HepG2 (cell line): Measurements from ENCODE around the gene SNX30. TPM values are rescaled to one million over a fixed set of nuclear protein-coding genes. Genes with fewer than 3 reads are reported as not detected.

Experiments used
- ATAC-seq: fragments of 200-7000 bp; cut with Tn5 transposase; 3 replicates; pipeline ENCODE4 v1.9.1; 2020; ENCODE audit warnings: mild to moderate bottlenecking, moderate library complexity
- BruUV-seq: library from RNA; stranded (reverse); fragments of 400-500 nt; replicated peaks from 2 replicates; lab custom pipeline; 2021; lab: Mats Ljungman, UMichigan
- CTCF ChIA-PET: fragments of 300-600 bp; formaldehyde crosslinking; extraction: SDS; loops from one replicate; lab custom pipeline; 2021; ENCODE audit warnings: low total read pairs, inconsistent platforms, low intra/inter-chr PET ratio; lab: Yijun Ruan, JAX
- POLR2A ChIA-PET: fragments of 350-600 bp; sonication (Branson Sonifier 250); formaldehyde crosslinking; loops from one replicate; lab custom pipeline; 2020; ENCODE audit warnings: antibody characterized with exemption, inconsistent platforms; lab: Yijun Ruan, JAX
- DNase-seq: peaks from one replicate; pipeline ENCODE4 v3.0.0-alpha.2; 2015; ENCODE audit warnings: low spot score
- FAIRE-seq: peaks from 3 replicates; lab custom pipeline; 2011; peaks lifted over from hg19 to GRCh38; lab: Jason Lieb, UNC
- H2AFZ ChIP-seq: one replicate; pipeline ENCODE4 v1.6.1; 2011; ENCODE audit warnings: low read length, inconsistent platforms
- H3K27ac ChIP-seq: fragments of 300-600 bp; 3 replicates; pipeline ENCODE4 v1.8.0; 2011; ENCODE audit warnings: mixed run types, mild to moderate bottlenecking, mixed read lengths, low read length, inconsistent platforms; ENCODE audit not compliant: insufficient read depth; ENCODE audit errors: extremely low read length
- H3K27me3 ChIP-seq, 2 experiments: fragments of 200-600 bp in 1 of 2; 2 replicates in 1 of 2; 3 replicates in 1 of 2; pipeline versions ENCODE4 v1.6.0 to v1.8.0; 2011; ENCODE audit warnings: low read length in 2 of 2, mild to moderate bottlenecking in 2 of 2, moderate library complexity in 2 of 2, inconsistent platforms in 1 of 2; ENCODE audit not compliant: insufficient read depth in 2 of 2, control insufficient read depth in 1 of 2
- H3K36me3 ChIP-seq, 2 experiments: fragments of 200-600 bp in 1 of 2; replicated peaks in 1 of 2; 2 replicates in 1 of 2; 3 replicates in 1 of 2; pipeline versions ENCODE4 v1.5.1 to v1.8.0; 2011; ENCODE audit warnings: low read length in 2 of 2, inconsistent platforms in 1 of 2; ENCODE audit not compliant: insufficient read depth in 2 of 2, control insufficient read depth in 1 of 2
- H3K4me1 ChIP-seq: 2 replicates; pipeline ENCODE4 v1.5.1; 2012; ENCODE audit warnings: low read length, inconsistent platforms; ENCODE audit not compliant: insufficient read depth
- H3K4me2 ChIP-seq: 2 replicates; pipeline ENCODE4 v1.6.0; 2011; ENCODE audit warnings: low read depth, low read length, inconsistent platforms
- H3K4me3 ChIP-seq, 3 experiments: fragments of 200-600 bp in 1 of 3; sonication (generic), shearing (Covaris generic) in 1 of 3; replicated peaks in 1 of 3; 2 replicates each; pipeline ENCODE4 v1.5.1; 2011 to 2016; ENCODE audit warnings: low read length in 3 of 3, inconsistent platforms in 2 of 3, low read depth in 2 of 3, mild to moderate bottlenecking in 2 of 3, control low read depth in 1 of 3, mixed read lengths in 1 of 3; ENCODE audit not compliant: insufficient read depth in 1 of 3
- H3K79me2 ChIP-seq: one replicate; pipeline ENCODE4 v1.6.1; 2011; ENCODE audit warnings: low read length, inconsistent platforms; ENCODE audit not compliant: insufficient read depth
- H3K9ac ChIP-seq: 2 replicates; pipeline ENCODE4 v1.6.0; 2011; ENCODE audit warnings: mild to moderate bottlenecking, low read depth, low read length, inconsistent platforms; ENCODE audit not compliant: insufficient read depth
- H3K9me3 ChIP-seq: 2 replicates; pipeline ENCODE4 v1.5.1; 2012; ENCODE audit warnings: mild to moderate bottlenecking, low read length
- H4K20me1 ChIP-seq: 2 replicates; pipeline ENCODE4 v1.6.0; 2011; ENCODE audit warnings: inconsistent platforms, mild to moderate bottlenecking, low read length, moderate library complexity; ENCODE audit not compliant: insufficient read depth
- IRX3 ChIP-seq: sonication (generic); formaldehyde crosslinking; IDR thresholded peaks from 2 replicates; pipeline ENCODE4 v1.8.1; 2023; ENCODE audit warnings: mild to moderate bottlenecking, low read depth, missing genetic modification reagents, borderline replicate concordance
- RFXAP ChIP-seq: sonication (generic); formaldehyde crosslinking; IDR thresholded peaks from 2 replicates; pipeline ENCODE4 v1.4.0; 2020; ENCODE audit warnings: missing genetic modification reagents, borderline replicate concordance
- RNF2 ChIP-seq: fragments of 450-650 bp; conservative IDR thresholded peaks from 2 replicates; pipeline ENCODE4 v1.6.1; 2016; ENCODE audit warnings: low read depth
- SYNCRIP ChIP-seq: fragments of 200-400 bp; formaldehyde crosslinking; IDR thresholded peaks from 2 replicates; pipeline ENCODE4 v1.6.1; 2018; ENCODE audit warnings: mild to moderate bottlenecking, low read depth, low read length; ENCODE audit not compliant: insufficient read depth
- TEAD3 ChIP-seq: optimal IDR thresholded peaks from 2 replicates; pipeline ENCODE3; 2016; ENCODE audit warnings: borderline replicate concordance
- ZC3H13 ChIP-seq: sonication (generic); formaldehyde crosslinking; IDR thresholded peaks from 2 replicates; pipeline ENCODE4 v1.8.1; 2023; ENCODE audit warnings: mild to moderate bottlenecking, missing genetic modification reagents, moderate library complexity
- ZNF124 ChIP-seq: sonication (generic); formaldehyde crosslinking; IDR thresholded peaks from 2 replicates; pipeline ENCODE4 v1.4.0; 2020; ENCODE audit warnings: missing genetic modification reagents
- ZNF547 ChIP-seq: sonication (generic); formaldehyde crosslinking; IDR thresholded peaks from 2 replicates; pipeline ENCODE4 v1.5.1; 2020; ENCODE audit warnings: mild to moderate bottlenecking, missing genetic modification reagents
- ZNF780A ChIP-seq: sonication (generic); formaldehyde crosslinking; IDR thresholded peaks from 2 replicates; pipeline ENCODE4 v1.8.0; 2022; ENCODE audit warnings: mild to moderate bottlenecking, missing genetic modification reagents, moderate library complexity
- ZNF800 ChIP-seq: sonication (generic); formaldehyde crosslinking; IDR thresholded peaks from 2 replicates; pipeline ENCODE4 v1.4.0; 2020; ENCODE audit warnings: missing genetic modification reagents
- WGBS: methylation state at CpG from one replicate; pipeline ENCODE4 v1.1.6; 2017; ENCODE audit warnings: low lambda C conversion rate; 5-methylcytosine and 5-hydroxymethylcytosine counted together
- in situ Hi-C: cut with HindIII; loops from 2 replicates; pipeline ENCODE4 v1.10.0; 2017; ENCODE audit warnings: low pct_unique_long_range_greater_than_20kb; ENCODE audit not compliant: extremely low pct_ligation_motif_present
- intact Hi-C: fragments of 100-400 bp; cut with micrococcal nuclease; formaldehyde crosslinking; loops from one replicate; pipeline ENCODE4 v1.10.0; 2022; ENCODE audit not compliant: unreplicated experiment
- polyA plus RNA-seq, 8 experiments: library from polyadenylated mRNA; depleted of rRNA in 3 of 8; stranded (reverse) in 7 of 8; unstranded in 1 of 8; fragments of >200 nt; fragmentation: Illumina TruSeq in 4 of 8; extraction: Trizol in 4 of 8; gene quantifications; 2 replicates each; pipeline versions ENCODE4 v1.2.1 to v1.2.3, GENCODE V29; 2011 to 2016; ENCODE audit warnings: low read depth in 4 of 8, missing spikeins in 1 of 8, mixed read lengths in 1 of 8; ENCODE audit not compliant: insufficient read depth in 1 of 8
- total RNA-seq, 5 experiments: library from RNA; depleted of rRNA; stranded (reverse); fragments of >200 nt; fragmentation: Illumina TruSeq; extraction: Trizol; gene quantifications; 2 replicates each; pipeline ENCODE4 v1.2.3, GENCODE V29; 2016; ENCODE audit warnings: low read depth in 1 of 5
- TF ChIP-seq, protein P1 (sequence below): sonication (generic); formaldehyde crosslinking; IDR thresholded peaks from 2 replicates; pipeline ENCODE4 v1.4.0; 2020; ENCODE audit warnings: missing genetic modification reagents; ENCODE audit errors: not compliant biosample characterization

The SNX30 gene
- total and polyA plus RNA-seq, 2 of the 13 experiments (the other 11 are each of a cell fraction or from before 2014, with no cell fraction given): 4.4 to 12.4 TPM

DNA sequence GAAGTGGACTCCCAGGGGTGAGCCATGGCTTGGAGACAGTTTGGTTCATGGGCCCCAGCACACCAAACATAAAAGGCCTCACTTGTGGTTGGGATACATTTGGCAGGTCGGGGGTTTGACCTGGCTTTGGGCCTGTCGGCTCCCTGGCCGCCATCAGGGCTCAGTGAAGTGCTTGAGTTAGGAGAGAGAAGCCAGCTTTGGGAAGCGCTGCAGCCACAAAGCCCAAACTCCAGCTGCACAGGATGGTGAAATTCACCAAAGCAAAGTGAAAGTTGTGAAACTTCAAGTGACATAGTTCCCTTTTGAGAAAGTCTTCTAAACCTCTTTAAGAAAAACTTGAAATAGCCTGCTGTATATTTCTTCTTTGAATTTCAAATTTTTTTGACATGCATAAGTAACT is 112.7 kb downstream of the SNX30 start (continued):
- TF ChIP-seq SYNCRIP (no peak), TEAD3 (CRISPR knock-in tag) (no peak), RFXAP (CRISPR knock-in tag) (no peak), ZNF780A (CRISPR knock-in tag) (no peak), ZC3H13 (CRISPR knock-in tag) (no peak), RNF2 (no peak), ZNF547 (no peak), ZNF124 (CRISPR knock-in tag) (no peak)

DNA sequence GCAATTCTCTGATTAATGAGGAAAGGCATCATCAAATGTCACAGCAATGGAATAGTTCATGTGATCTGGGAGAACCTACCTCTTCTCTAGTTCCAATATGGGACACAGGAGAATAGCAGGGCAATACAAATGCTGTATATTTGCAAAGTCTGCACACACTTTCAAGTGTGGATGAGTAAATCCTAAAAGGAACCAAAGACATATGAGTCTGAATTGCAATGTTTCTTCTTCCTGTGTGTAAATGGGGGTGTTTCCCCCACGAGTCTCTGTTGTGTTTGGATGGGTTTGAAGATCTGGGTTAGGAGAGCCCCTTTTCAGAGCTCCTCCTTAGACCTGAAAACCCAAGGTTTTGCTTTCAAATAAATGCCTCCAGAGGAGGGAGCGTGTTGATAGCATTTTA is 113.2 kb downstream of the SNX30 start:
- in situ Hi-C loops: no loop called here
- 86% methylated on average over 2 of the region's 2 CpGs for WGBS

More for the DNA sequence above, 113.2 kb downstream of the SNX30 start:
- no peaks in the 10 kb centered on the region for H3K9me3 ChIP-seq
- TF ChIP-seq IRX3 (CRISPR knock-in tag) (no peak), ZNF800 (CRISPR knock-in tag) (no peak)
- TF ChIP-seq, protein P1, sequence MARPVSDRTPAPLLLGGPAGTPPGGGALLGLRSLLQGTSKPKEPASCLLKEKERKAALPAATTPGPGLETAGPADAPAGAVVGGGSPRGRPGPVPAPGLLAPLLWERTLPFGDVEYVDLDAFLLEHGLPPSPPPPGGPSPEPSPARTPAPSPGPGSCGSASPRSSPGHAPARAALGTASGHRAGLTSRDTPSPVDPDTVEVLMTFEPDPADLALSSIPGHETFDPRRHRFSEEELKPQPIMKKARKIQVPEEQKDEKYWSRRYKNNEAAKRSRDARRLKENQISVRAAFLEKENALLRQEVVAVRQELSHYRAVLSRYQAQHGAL (CRISPR knock-in tag): no peak
- FAIRE-seq (no peak), ATAC-seq (no peak), DNase-seq (no peak)
- ChIA-PET POLR2A (no interaction called here), CTCF (no interaction called here)
- no peaks in the 10 kb centered on the region for H4K20me1 ChIP-seq
- no TSS peak for BruUV-seq
- no peak overlapping the region for H3K27ac ChIP-seq
- no peak overlapping the region for H3K9ac ChIP-seq
- intact Hi-C loops: no loop called here
- no peak overlapping the region for H3K4me2 ChIP-seq
- H3K79me2 ChIP-seq: no peaks in the 10 kb centered on the region
- H3K27me3 ChIP-seq: no peaks in the 10 kb centered on the region
- H3K36me3 ChIP-seq: peaks cover 1 to 4% of the 10 kb centered on the region in 2 experiments; a peak in 3 of 5 replicates
- no peak overlapping the region for H3K4me3 ChIP-seq
- H2AFZ ChIP-seq: no peak overlapping the region
- H3K4me1 ChIP-seq: peaks cover 27% of the 10 kb centered on the region
